ENCODE measurements around the gene YIPF6.
"Not testable (repeated sequence)": the region's sequence is repeated elsewhere in the genome, so short reads cannot be mapped to it uniquely, and the experiment has no call there.

YIPF6 gene

DNA sequence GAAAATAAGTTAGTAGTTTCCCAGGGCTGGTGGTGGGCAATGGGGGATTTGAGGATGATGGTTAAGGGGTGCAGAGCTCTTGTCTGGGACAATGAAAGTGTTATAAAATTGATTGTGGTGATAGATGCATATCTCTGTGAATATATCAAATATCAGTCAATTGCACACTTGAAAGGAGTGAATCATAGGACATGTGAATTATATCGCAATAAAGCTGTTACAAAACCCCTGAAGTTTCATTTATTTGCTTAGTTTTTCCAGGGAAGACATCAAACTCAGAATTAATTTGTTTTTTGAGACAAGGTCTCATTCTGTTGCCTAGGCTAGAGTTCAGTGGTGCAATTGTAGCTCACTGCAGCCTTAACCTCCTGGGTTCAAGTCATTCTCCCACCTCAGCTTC lies 17.9 kb upstream of the YIPF6 start:
- no peak overlapping the region for H3K27ac ChIP-seq (ENCODE audit: low read depth, low read length)
- H3K9me3 ChIP-seq (ENCODE audit: control insufficient read depth in 5 of 5, low read length in 5 of 5), result no peaks in the 10 kb centered on the region
- H3K4me3 ChIP-seq (ENCODE audit: low read depth in 1 of 5, low read length in 5 of 5), result no peak overlapping the region
- no peak overlapping the region for H3K9ac ChIP-seq (ENCODE audit: low read length in 5 of 5)
- H3K36me3 ChIP-seq (ENCODE audit: control insufficient read depth in 5 of 5, insufficient read depth in 5 of 5, low read length in 5 of 5), result no peaks in the 10 kb centered on the region
- H3K27me3 ChIP-seq (ENCODE audit: control insufficient read depth in 5 of 5, insufficient read depth in 4 of 5, low read length in 5 of 5), result peaks cover 0 to 4% (median 0%) of the 10 kb centered on the region in 5 donors
- peaks cover 0 to 2% (median 0%) of the 10 kb centered on the region in 5 donors for H3K4me1 ChIP-seq (ENCODE audit: control insufficient read depth in 5 of 5, insufficient read depth in 5 of 5, low read length in 5 of 5)

GRCh38 chrX:68486198-68486597 lies 12.7 kb upstream of the YIPF6 start:
- not testable (repeated sequence) for H3K4me3 ChIP-seq (ENCODE audit: low read depth in 1 of 5, low read length in 5 of 5); H3K27me3 ChIP-seq (ENCODE audit: control insufficient read depth in 5 of 5, insufficient read depth in 4 of 5, low read length in 5 of 5); H3K36me3 ChIP-seq (ENCODE audit: control insufficient read depth in 5 of 5, insufficient read depth in 5 of 5, low read length in 5 of 5); H3K9me3 ChIP-seq (ENCODE audit: control insufficient read depth in 5 of 5, low read length in 5 of 5); H3K4me1 ChIP-seq (ENCODE audit: control insufficient read depth in 5 of 5, insufficient read depth in 5 of 5, low read length in 5 of 5); H3K27ac ChIP-seq (ENCODE audit: low read depth, low read length); H3K9ac ChIP-seq (ENCODE audit: low read length in 5 of 5)

GRCh38 chrX:68487254-68487653 lies 11.6 kb upstream of the YIPF6 start:
- H3K36me3 ChIP-seq (ENCODE audit: control insufficient read depth in 5 of 5, insufficient read depth in 5 of 5, low read length in 5 of 5), result no peaks in the 10 kb centered on the region
- peaks cover 0 to 4% (median 0%) of the 10 kb centered on the region in 5 donors for H3K4me1 ChIP-seq (ENCODE audit: control insufficient read depth in 5 of 5, insufficient read depth in 5 of 5, low read length in 5 of 5)
- no peaks in the 10 kb centered on the region for H3K9me3 ChIP-seq (ENCODE audit: control insufficient read depth in 5 of 5, low read length in 5 of 5)
- H3K9ac ChIP-seq (ENCODE audit: low read length in 5 of 5), result no peak overlapping the region
- H3K27me3 ChIP-seq (ENCODE audit: control insufficient read depth in 5 of 5, insufficient read depth in 4 of 5, low read length in 5 of 5), result peaks cover 0 to 6% (median 0%) of the 10 kb centered on the region in 5 donors
- H3K27ac ChIP-seq (ENCODE audit: low read depth, low read length), result no peak overlapping the region
- no peak overlapping the region for H3K4me3 ChIP-seq (ENCODE audit: low read depth in 1 of 5, low read length in 5 of 5)

DNA sequence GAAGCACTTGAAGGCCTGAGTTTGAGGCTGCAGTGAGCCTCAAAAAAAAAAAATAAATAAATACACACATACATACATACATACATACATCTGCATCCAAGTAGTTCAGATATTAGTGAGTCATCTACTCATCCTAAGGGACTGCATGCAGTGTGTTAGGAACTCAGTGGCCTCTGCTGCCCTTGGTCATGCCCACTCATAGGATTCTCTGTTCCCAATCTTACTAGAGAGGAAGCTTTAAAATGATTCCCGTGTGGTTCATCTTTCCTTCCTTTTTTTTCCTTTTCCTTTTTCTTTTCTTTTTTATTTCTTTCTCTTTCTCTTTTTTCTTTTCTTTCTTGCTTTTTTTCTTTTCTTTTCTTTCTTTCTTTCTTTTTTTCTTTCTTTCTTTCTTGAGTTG lies 10.9 kb upstream of the YIPF6 start:
- H3K27ac ChIP-seq (ENCODE audit: low read depth, low read length), result no peak overlapping the region
- no peak overlapping the region for H3K4me3 ChIP-seq (ENCODE audit: low read depth in 1 of 5, low read length in 5 of 5)
- H3K27me3 ChIP-seq (ENCODE audit: control insufficient read depth in 5 of 5, insufficient read depth in 4 of 5, low read length in 5 of 5), result peaks cover 0 to 6% (median 0%) of the 10 kb centered on the region in 5 donors
- no peaks in the 10 kb centered on the region for H3K36me3 ChIP-seq (ENCODE audit: control insufficient read depth in 5 of 5, insufficient read depth in 5 of 5, low read length in 5 of 5)
- no peak overlapping the region for H3K9ac ChIP-seq (ENCODE audit: low read length in 5 of 5)
- peaks cover 0 to 4% (median 0%) of the 10 kb centered on the region in 5 donors for H3K4me1 ChIP-seq (ENCODE audit: control insufficient read depth in 5 of 5, insufficient read depth in 5 of 5, low read length in 5 of 5)
- no peaks in the 10 kb centered on the region for H3K9me3 ChIP-seq (ENCODE audit: control insufficient read depth in 5 of 5, low read length in 5 of 5)

DNA sequence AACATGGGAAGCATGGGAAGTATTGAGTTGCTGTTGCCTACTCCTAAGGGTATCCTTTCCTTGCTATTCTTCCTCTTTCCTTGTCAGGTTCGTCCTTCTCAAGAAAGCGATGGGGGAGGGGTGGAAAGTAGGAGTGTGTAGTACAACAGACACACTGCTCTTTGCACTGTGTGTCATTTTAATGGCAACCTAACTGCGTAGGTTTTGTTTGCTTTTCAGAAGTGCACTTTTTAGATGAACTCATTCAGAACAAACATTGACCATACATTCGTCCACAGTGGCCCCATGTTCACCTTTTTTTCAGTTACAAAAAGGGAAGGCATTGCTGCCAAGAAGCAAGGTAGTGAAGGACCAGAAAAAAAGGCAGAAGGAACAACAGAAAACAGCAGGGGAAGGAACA lies 10.2 kb upstream of the YIPF6 start:
- H3K9ac ChIP-seq (ENCODE audit: low read length in 5 of 5), result no peak overlapping the region
- no peak overlapping the region for H3K4me3 ChIP-seq (ENCODE audit: low read depth in 1 of 5, low read length in 5 of 5)
- peaks cover 0 to 4% (median 0%) of the 10 kb centered on the region in 5 donors for H3K4me1 ChIP-seq (ENCODE audit: control insufficient read depth in 5 of 5, insufficient read depth in 5 of 5, low read length in 5 of 5)
- H3K9me3 ChIP-seq (ENCODE audit: control insufficient read depth in 5 of 5, low read length in 5 of 5), result no peaks in the 10 kb centered on the region
- H3K27ac ChIP-seq (ENCODE audit: low read depth, low read length), result no peak overlapping the region
- H3K36me3 ChIP-seq (ENCODE audit: control insufficient read depth in 5 of 5, insufficient read depth in 5 of 5, low read length in 5 of 5), result no peaks in the 10 kb centered on the region
- H3K27me3 ChIP-seq (ENCODE audit: control insufficient read depth in 5 of 5, insufficient read depth in 4 of 5, low read length in 5 of 5), result peaks cover 0 to 6% (median 0%) of the 10 kb centered on the region in 5 donors

DNA sequence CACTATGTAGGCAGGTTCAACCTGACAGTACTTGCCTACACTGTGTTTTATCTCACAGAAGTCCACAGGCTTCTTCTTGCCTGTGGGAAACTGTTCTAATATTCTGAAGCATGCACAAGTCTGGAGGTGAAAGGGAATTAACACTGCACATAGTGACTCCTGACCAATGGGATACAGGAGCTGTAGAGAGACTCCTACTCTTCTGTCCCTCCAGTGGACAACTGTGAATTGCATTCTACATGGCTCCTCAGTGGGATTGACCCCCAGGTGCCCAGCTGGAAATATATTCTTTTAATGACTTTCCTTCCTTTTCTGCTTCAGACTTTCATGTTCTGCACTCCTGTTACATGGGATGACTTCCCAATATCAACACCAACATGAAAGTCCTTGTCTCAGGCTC lies 8.2 kb upstream of the YIPF6 start:
- Histone ChIP-seq H3K27ac (ENCODE audit: low read depth, low read length) (no peak overlapping the region), H3K36me3 (ENCODE audit: control insufficient read depth in 5 of 5, insufficient read depth in 5 of 5, low read length in 5 of 5) (no peaks in the 10 kb centered on the region), H3K4me1 (ENCODE audit: control insufficient read depth in 5 of 5, insufficient read depth in 5 of 5, low read length in 5 of 5) (peaks cover 0 to 4% (median 0%) of the 10 kb centered on the region in 5 donors), H3K4me3 (ENCODE audit: low read depth in 1 of 5, low read length in 5 of 5) (no peak overlapping the region), H3K9ac (ENCODE audit: low read length in 5 of 5) (no peak overlapping the region), H3K27me3 (ENCODE audit: control insufficient read depth in 5 of 5, insufficient read depth in 4 of 5, low read length in 5 of 5) (peaks cover 0 to 6% (median 0%) of the 10 kb centered on the region in 5 donors), H3K9me3 (ENCODE audit: control insufficient read depth in 5 of 5, low read length in 5 of 5) (no peaks in the 10 kb centered on the region)

DNA sequence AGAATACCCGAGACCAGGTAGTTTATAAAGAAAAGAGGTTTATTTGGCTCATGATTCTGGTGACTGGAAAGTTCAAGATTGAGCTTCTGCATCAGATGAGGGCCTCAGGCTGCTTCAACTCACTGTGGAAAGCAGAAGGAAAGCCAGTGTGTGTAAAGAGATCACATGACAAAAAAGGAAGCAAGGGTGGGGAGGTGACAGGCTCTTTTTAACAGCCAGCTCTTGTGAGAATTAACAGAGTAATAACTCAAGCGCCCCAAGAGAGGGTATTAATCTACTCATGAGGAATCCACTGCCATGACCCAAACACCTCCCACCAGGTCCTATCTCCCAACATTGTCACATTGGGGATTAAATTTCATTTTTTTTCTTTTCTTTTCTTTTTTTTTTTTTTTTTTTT lies 6.3 kb upstream of the YIPF6 start:
- Histone ChIP-seq H3K27me3 (ENCODE audit: control insufficient read depth in 5 of 5, insufficient read depth in 4 of 5, low read length in 5 of 5) (peaks cover 0 to 6% (median 0%) of the 10 kb centered on the region in 5 donors), H3K36me3 (ENCODE audit: control insufficient read depth in 5 of 5, insufficient read depth in 5 of 5, low read length in 5 of 5) (no peaks in the 10 kb centered on the region), H3K27ac (ENCODE audit: low read depth, low read length) (no peak overlapping the region), H3K4me3 (ENCODE audit: low read depth in 1 of 5, low read length in 5 of 5) (no peak overlapping the region), H3K9ac (ENCODE audit: low read length in 5 of 5) (no peak overlapping the region), H3K4me1 (ENCODE audit: control insufficient read depth in 5 of 5, insufficient read depth in 5 of 5, low read length in 5 of 5) (peaks cover 0 to 4% (median 0%) of the 10 kb centered on the region in 5 donors), H3K9me3 (ENCODE audit: control insufficient read depth in 5 of 5, low read length in 5 of 5) (no peaks in the 10 kb centered on the region)

GRCh38 chrX:68493776-68494175 lies 5.1 kb upstream of the YIPF6 start:
- not testable (repeated sequence) for H3K4me1 ChIP-seq (ENCODE audit: control insufficient read depth in 5 of 5, insufficient read depth in 5 of 5, low read length in 5 of 5); H3K36me3 ChIP-seq (ENCODE audit: control insufficient read depth in 5 of 5, insufficient read depth in 5 of 5, low read length in 5 of 5); H3K27ac ChIP-seq (ENCODE audit: low read depth, low read length); H3K27me3 ChIP-seq (ENCODE audit: control insufficient read depth in 5 of 5, insufficient read depth in 4 of 5, low read length in 5 of 5); H3K9me3 ChIP-seq (ENCODE audit: control insufficient read depth in 5 of 5, low read length in 5 of 5); H3K9ac ChIP-seq (ENCODE audit: low read length in 5 of 5); H3K4me3 ChIP-seq (ENCODE audit: low read depth in 1 of 5, low read length in 5 of 5)

DNA sequence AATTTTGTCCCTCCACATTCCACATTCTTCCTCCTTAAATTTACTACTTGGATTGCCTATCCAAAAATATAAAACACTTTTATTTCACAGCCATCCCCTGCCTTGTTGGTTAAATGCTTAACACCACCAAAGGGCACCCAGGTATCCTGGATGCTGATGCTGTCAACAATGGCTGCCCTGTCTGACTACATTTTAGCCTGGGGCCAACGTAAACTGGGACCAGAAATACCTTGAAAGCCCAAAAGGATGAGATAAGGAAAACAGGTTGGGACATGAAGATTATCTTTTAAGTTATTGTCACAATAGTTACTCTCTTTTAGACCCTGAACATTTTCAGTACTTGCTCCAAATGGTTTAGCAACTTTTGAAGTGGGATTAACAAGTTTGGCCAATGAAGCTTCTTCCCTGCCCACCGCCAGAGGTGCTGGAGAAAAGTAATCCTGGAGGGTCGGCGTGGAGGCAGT lies 775 bp upstream of the YIPF6 start:
- Histone ChIP-seq H3K9ac (ENCODE audit: low read length in 5 of 5) (peak overlapping the region in 4 of 5 donors; percentile 44 to 95 (median 90)), H3K27ac (ENCODE audit: low read depth, low read length) (peak overlapping the region; percentile 96), H3K36me3 (ENCODE audit: control insufficient read depth in 5 of 5, insufficient read depth in 5 of 5, low read length in 5 of 5) (no peaks in the 10 kb centered on the region), H3K4me3 (ENCODE audit: low read depth in 1 of 5, low read length in 5 of 5) (peak overlapping the region; percentile 68 to 89 (median 82)), H3K9me3 (ENCODE audit: control insufficient read depth in 5 of 5, low read length in 5 of 5) (no peaks in the 10 kb centered on the region), H3K27me3 (ENCODE audit: control insufficient read depth in 5 of 5, insufficient read depth in 4 of 5, low read length in 5 of 5) (peaks cover 0 to 3% (median 0%) of the 10 kb centered on the region in 5 donors), H3K4me1 (ENCODE audit: control insufficient read depth in 5 of 5, insufficient read depth in 5 of 5, low read length in 5 of 5) (peaks cover 0 to 13% (median 9%) of the 10 kb centered on the region in 5 donors)

- Histone ChIP-seq H3K4me3 (ENCODE audit: low read depth in 1 of 5, low read length in 5 of 5) (peak overlapping the region; percentile 72 to 89 (median 82)), H3K36me3 (ENCODE audit: control insufficient read depth in 5 of 5, insufficient read depth in 5 of 5, low read length in 5 of 5) (no peaks in the 10 kb centered on the region), H3K9ac (ENCODE audit: low read length in 5 of 5) (peak overlapping the region; percentile 44 to 95 (median 90)), H3K27ac (ENCODE audit: low read depth, low read length) (peak overlapping the region; percentile 96), H3K4me1 (ENCODE audit: control insufficient read depth in 5 of 5, insufficient read depth in 5 of 5, low read length in 5 of 5) (peaks cover 0 to 13% (median 9%) of the 10 kb centered on the region in 5 donors), H3K9me3 (ENCODE audit: control insufficient read depth in 5 of 5, low read length in 5 of 5) (no peaks in the 10 kb centered on the region), H3K27me3 (ENCODE audit: control insufficient read depth in 5 of 5, insufficient read depth in 4 of 5, low read length in 5 of 5) (peaks cover 0 to 2% (median 0%) of the 10 kb centered on the region in 5 donors)
Measured at GRCh38 chrX:68499543-68500504, 973 bp downstream of the YIPF6 start.
